Measurements from ENCODE around the gene AKAP6.

DNA sequence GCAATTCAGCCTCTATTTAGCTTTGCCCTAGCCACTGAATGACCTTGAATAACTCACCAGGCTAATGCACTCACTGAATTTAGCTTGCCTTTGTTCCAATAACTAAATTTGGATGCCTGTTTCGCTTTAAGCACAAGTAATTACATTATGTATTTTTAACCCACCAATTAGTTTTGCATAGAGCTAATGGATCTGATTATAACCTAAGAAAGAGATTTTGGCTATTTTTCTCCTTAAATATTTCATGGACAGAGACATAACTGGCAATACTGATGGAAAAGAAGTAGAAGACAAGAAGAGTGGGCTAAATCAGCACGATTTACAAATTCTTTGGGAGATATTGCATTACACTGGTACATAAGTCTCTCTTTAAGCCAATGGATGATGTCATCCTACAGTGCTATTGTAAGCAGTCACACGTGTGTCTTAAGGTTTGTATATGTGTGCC is 85.7 kb downstream of the AKAP6 start:
- TF ChIP-seq CTCF (IDR thresholded peaks at IDR 0.05 in 2 of 3, conservative IDR thresholded peaks at IDR 0.05 in 1 of 3; ENCODE audit: borderline replicate concordance in 1 of 3, insufficient read depth in 1 of 3, low read depth in 2 of 3, low read length in 2 of 3) (no peak), RAD21 (IDR thresholded peaks at IDR 0.05; ENCODE audit: low read depth) (no peak), POLR2A (IDR thresholded peaks at IDR 0.05; ENCODE audit: borderline replicate concordance, extremely low read depth, insufficient read depth, insufficient read length) (no peak), YY1 (IDR thresholded peaks at IDR 0.05; ENCODE audit: extremely low read depth, insufficient replicate concordance, low read depth, low read length) (no peak)
